ENCODE data around the gene TMEM116.

- TF ChIP-seq, protein P1, sequence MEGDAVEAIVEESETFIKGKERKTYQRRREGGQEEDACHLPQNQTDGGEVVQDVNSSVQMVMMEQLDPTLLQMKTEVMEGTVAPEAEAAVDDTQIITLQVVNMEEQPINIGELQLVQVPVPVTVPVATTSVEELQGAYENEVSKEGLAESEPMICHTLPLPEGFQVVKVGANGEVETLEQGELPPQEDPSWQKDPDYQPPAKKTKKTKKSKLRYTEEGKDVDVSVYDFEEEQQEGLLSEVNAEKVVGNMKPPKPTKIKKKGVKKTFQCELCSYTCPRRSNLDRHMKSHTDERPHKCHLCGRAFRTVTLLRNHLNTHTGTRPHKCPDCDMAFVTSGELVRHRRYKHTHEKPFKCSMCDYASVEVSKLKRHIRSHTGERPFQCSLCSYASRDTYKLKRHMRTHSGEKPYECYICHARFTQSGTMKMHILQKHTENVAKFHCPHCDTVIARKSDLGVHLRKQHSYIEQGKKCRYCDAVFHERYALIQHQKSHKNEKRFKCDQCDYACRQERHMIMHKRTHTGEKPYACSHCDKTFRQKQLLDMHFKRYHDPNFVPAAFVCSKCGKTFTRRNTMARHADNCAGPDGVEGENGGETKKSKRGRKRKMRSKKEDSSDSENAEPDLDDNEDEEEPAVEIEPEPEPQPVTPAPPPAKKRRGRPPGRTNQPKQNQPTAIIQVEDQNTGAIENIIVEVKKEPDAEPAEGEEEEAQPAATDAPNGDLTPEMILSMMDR (IDR thresholded peaks at IDR 0.05) = no peak
- TF ChIP-seq POLR2A (IDR thresholded peaks at IDR 0.05) (no peak), EP300 (IDR thresholded peaks at IDR 0.05; ENCODE audit: low read depth) (no peak), POLR2AphosphoS5 (IDR thresholded peaks at IDR 0.05) (no peak)
These were observed 32.4 kb downstream of the TMEM116 start for GRCh38 chr12:111980598-111980997.

All from transverse colon (tissue), 4 donors.